HG02623 (cell line): Measurements from ENCODE around the gene PRRT2.
"Not testable (repeated sequence)": the region's sequence is repeated elsewhere in the genome, so short reads cannot be mapped to it uniquely, and the experiment has no call there.

Experiments used
- ATAC-seq: cut with Tn5 transposase; IDR thresholded peaks from one replicate; pipeline ENCODE4 v1.9.1; 2021; ENCODE audit warnings: moderate library complexity; ENCODE audit not compliant: unreplicated experiment

PRRT2 gene

DNA sequence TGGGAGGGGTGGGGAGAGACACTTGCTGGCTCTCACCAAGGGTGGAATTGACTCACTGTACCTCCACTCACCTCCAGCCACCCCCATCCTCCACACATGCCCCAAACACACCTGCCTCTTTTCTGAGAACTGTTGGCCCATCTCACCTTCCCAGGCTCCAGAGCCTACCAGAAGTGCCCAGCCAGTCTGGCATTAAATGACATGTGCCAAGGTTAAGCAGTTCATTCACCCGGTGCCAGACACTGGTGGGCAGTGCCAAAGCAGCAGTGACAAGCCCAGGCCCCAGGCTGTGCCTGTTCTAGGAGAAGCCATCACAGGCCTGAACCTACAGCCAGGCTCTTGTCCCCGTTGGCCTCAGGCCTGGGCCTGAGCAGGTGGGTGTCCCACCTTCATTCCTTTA, 19.5 kb downstream of the PRRT2 start:
- ATAC-seq: no peak

GRCh38 chr16:29833219-29833618, 21.2 kb downstream of the PRRT2 start:
- not testable (repeated sequence) for ATAC-seq

DNA sequence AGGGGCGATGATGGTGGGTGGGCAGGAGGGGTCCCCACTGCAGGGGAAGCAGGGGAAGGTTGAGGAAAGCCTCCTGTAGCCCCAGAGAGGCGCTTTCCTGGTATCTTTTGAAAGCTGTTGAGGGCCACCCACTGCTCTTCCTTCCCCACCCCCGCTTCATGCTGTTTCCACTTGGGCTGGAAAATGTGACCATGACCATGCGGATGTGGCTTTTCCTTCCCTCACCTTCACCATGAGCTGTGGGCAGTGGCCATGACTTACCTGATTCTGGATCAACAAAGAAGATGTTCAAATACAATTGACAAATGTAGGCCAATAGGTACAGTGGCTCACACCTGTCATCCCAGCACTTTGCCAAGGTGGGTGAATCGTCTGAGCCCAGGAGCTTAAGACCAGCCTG, 22.1 kb downstream of the PRRT2 start:
- no peak for ATAC-seq

- ATAC-seq: no peak
Measured at GRCh38 chr16:29835926-29836325, 23.9 kb downstream of the PRRT2 start.

DNA sequence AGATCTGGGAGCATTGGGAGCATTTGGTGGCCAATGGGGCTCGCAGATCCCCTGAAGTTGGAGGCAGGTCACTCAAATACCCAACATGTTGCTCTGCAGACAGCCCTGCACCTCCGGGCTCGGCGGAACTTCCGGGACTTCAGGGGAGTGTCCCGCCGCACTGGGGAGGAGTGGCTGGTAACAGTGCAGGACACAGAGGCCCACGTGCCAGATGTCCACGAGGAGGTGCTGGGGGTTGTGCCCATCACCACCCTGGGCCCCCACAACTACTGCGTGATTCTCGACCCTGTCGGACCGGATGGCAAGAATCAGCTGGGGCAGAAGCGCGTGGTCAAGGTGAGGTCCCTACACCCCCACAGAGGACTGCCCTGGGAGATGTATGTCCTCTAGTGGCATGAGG, 24.6 kb downstream of the PRRT2 start:
- ATAC-seq: no peak

DNA sequence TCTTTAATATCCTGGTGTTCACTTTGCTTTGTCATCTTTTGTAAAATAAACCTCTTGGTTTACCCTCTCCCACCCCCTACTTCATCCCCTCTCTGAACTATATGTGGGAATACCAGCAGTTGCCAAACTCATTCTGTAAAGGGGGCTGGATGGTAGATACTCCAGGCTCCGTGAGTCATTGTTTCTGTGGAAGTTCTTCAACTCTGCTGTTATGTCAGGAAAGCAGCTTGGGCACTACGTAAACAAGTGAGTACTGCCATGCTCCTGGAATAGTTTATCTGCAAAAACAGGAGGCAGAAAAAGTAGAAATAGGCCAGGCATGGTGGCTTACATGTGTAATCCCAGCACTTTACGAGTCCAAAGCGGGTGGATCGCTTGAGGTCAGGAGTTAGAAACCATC, 25.8 kb downstream of the PRRT2 start:
- no peak for ATAC-seq

DNA sequence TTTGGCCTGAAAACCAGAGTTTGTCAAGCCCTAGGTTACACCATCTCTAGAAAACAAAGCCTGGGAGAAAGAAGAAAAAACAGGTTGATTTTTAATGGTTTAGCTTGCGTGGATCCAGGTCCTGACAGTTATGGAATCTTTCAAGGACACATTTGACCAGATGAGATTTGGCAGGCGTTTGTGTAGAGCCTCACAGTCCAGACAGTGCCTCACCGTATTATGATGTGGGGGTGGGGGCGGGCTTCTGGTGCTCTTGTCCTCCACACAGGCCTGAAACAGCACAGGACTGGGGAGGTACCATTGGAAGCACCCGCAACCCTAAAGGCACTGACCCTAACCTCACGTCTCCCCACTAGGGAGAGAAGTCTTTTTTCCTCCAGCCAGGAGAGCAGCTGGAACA, 27.8 kb downstream of the PRRT2 start:
- ATAC-seq: no peak

- ATAC-seq: no peak
Measured at GRCh38 chr16:29840240-29840639, 28.2 kb downstream of the PRRT2 start.

GRCh38 chr16:29841631-29842030, 29.6 kb downstream of the PRRT2 start:
- ATAC-seq: no peak

DNA sequence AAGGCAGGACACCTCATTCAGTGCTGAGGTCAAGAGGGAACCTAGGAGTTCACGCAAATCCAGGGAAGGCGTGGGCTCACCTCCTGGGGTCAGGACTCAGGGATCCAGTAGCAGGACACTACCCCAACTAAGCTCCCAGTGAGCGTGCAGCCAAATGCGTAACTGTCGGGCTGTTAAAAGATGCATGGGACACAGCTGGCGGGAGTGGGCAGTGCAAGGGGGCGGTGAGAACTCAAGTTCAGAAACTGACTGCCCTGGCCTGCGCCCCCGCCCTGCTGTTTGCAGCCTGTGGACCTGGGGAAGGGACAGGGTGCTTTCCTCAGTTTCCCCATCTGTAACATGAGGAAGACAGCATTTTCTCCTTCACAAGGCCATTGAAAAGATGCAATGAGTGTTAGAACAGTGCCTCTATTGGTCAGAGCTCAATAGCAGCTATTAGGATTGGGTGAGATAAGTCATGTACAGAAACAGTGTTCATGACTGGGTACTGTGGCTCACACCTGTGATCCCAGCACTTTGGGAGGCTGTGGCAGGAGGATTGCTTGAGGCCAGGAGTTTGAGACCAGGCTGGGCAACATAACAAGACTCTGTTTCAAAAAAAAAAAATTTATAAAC, 30.8 kb downstream of the PRRT2 start:
- no peak for ATAC-seq

- no peak for ATAC-seq
Measured at GRCh38 chr16:29843931-29844330, 31.9 kb downstream of the PRRT2 start.

DNA sequence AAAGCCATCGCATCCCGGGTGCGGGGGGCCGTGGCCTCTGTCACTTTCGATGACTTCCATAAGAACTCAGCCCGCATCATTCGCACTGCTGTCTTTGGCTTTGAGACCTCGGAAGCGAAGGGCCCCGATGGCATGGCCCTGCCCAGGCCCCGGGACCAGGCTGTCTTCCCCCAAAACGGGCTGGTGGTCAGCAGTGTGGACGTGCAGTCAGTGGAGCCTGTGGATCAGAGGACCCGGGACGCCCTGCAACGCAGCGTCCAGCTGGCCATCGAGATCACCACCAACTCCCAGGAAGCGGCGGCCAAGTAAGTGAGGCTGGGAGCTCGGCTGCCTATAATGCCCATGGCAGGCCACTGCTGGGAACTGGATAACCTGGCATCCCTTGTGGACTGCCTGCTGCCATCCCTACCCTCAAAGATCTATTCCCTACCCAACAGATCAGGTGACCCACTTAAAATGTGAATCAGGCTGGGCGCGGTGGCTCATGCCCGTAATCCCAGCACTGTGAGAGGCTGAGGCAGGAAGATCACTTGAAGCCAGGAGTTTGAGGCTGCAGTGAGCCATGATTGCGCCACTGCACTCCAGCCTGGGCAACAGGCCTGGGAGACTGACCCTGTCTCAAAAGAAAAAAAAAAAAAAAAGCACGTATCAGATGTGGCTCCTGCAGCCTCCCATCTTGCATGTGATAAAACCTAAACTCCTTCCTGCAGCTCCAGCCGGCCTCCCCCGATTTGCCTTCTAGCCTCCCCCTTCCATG, 32.8 kb downstream of the PRRT2 start:
- no peak for ATAC-seq

DNA sequence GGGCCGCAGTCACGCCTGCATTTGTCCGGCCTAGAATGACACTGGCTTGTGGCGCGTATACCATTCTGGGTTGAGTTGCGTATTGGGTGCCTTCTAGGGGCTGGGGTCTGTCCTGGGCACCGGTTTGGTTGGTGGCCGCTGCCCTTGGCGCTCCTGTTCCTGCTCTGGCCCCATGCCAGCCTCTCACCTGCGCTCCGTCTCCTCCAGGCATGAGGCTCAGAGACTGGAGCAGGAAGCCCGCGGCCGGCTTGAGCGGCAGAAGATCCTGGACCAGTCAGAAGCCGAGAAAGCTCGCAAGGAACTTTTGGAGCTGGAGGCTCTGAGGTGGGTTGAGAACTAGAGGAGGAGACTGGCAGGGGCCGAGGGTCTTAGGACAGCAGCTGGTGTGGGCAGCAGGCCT, 33.7 kb downstream of the PRRT2 start:
- no peak for ATAC-seq

DNA sequence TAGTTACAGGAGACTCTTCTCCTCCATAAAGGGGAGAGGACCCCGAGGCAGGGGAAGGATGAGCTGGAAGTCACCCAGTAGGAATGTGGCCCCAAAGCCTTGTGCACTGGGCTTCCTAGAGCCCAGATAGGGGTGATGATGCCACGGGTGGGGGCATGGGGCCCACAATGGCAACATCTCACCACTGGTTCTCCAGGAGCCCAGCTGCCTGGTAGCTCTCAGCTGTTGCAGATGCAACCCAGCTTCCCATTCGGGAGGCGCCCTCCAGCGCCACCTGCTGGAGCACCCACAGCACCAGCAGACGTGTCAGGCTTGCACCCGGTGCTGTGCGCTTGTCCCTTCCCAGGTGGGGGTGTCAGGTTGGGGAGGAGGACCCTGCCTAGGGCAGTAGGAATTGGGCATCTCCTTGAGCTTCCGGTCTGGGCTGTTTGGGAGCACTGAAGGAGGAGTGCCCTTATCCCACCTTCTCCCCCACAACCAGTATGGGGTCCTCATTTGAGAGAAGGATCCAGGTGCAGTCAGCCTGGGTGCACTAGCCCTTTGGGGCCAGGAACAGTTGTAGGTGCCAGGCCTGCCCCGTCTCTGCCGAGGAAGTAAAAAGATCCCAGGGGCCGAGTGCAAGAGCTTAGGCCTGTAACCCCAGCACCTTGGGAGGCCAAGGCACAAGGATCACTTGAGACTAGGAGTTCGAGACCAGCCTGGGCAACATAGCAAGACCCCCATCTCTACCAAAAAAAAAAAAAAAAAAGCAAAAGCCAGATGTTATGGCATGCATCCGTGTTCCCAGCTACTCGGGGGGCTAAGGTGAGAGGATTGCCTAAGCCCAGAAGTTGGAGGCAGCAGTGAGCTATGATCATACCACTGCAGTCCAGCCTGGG, 36.7 kb downstream of the PRRT2 start:
- ATAC-seq: peak; percentile 57

- no peak for ATAC-seq
Measured at GRCh38 chr16:29849505-29849904, 37.5 kb downstream of the PRRT2 start.

- ATAC-seq: no peak
Measured at GRCh38 chr16:29850998-29851397, 39.0 kb downstream of the PRRT2 start.

- ATAC-seq: no peak
Measured at GRCh38 chr16:29852654-29853053, 40.7 kb downstream of the PRRT2 start.

GRCh38 chr16:29854520-29855100, 42.6 kb downstream of the PRRT2 start:
- no peak for ATAC-seq

DNA sequence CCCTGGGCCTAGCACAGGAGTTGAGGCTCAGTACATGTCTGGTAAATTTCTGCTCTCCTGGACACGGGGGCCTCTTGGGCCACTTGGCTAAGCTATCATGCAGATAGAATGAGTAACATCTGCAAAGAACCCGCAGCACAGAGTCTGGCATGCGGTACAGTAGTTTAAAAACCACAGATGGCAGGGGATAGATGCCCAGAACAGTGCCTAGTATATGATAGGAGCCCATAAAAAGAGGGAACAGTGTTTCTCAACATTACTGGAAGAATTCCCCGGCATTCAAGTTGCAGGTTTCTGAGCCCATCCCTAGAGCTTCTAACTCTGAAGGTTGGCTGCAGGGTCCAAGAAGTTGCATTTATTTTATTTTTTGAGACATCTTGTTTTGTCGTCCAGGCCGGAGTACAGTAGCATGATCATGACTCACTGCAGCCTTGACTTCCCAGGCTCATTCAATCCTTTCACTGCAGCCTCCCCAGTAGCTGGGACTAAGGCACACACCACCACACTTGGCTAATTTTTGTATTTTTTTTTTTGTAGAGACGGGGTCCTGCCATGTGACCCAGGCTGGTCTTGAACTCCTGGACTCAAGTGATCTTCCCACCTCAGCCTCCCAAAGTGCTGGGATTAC, 45.3 kb downstream of the PRRT2 start:
- no peak for ATAC-seq

DNA sequence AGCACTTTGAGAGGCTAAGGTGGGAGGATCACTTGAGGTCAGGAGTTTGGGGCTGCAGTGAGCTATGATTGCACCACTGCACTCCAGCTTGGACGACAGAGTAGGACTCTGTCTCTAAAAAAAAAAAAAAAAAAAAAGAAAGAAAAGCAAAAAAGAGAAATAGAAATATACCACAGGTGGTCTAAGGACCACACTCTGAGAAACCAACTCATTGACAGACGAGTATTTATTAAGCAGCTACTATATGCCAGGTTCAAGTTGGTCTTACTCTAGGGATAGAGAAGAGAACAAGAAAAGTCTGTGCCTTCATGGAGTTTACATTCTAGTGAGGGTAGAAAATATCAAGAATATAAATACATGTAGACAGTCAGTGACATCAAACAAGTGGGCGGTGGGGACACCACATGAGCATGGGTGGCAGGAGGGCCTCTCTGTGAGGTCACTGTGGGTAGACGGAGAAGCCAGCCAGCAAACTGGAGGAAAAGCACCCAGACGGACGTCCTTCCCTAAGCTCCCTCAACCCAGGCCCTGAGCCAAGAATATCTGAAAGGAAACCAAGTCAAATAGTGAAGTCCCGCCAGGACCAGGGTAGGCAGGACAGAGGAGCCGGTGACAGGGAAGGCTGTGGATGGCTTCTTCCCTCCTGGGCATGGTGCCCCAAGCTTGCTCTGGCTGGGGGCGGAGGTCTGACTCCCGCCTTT, 46.3 kb downstream of the PRRT2 start:
- ATAC-seq: no peak
